Measurements from ENCODE around the gene NUP107. TPM values are rescaled to one million over a fixed set of nuclear protein-coding genes. Genes with fewer than 3 reads are reported as not detected.

NUP107 gene
- total RNA-seq, 1 experiment from 2014 or later: 110 TPM

GRCh38 chr12:68791897-68792481, 105.2 kb downstream of the NUP107 start:
- H3K4me3 Mint-ChIP-seq (ENCODE audit: low read depth, unreplicated experiment): no peak overlapping the region
- CTCF ChIA-PET: interaction anchor here (1.6 kb wide), 1 partner anchor 16 kb away, joined by 6 read pairs; the partner anchor contains the start of gene MDM2
- peaks cover 14% of the 10 kb centered on the region for H3K4me1 Mint-ChIP-seq (ENCODE audit: low read depth, unreplicated experiment)

GRCh38 chr12:68792952-68793351, 106.2 kb downstream of the NUP107 start:
- CTCF ChIA-PET: interaction anchor here (0.6 to 1.6 kb wide), 2 partner anchors 15 to 117 kb away, joined by 3 to 6 read pairs; partner anchors contain the start of gene MDM2
- DNase-seq: peak; percentile 46
- no peaks in the 10 kb centered on the region for H3K36me3 Mint-ChIP-seq (ENCODE audit: insufficient read depth, unreplicated experiment)
- no peaks in the 10 kb centered on the region for H3K27me3 Mint-ChIP-seq (ENCODE audit: unreplicated experiment)
- H3K4me3 Mint-ChIP-seq (ENCODE audit: low read depth, unreplicated experiment): no peak overlapping the region
- H3K9me3 Mint-ChIP-seq (ENCODE audit: low read depth, unreplicated experiment): no peaks in the 10 kb centered on the region
- H3K4me1 Mint-ChIP-seq (ENCODE audit: low read depth, unreplicated experiment): peaks cover 5% of the 10 kb centered on the region
- no peak overlapping the region for H3K27ac Mint-ChIP-seq (ENCODE audit: unreplicated experiment)
- intact Hi-C loops (cut with micrococcal nuclease; ENCODE audit: unreplicated experiment): no loop called here
- no TSS peak for BruUV-seq (replicated peaks)
- no peak for TF ChIP-seq CTCF (IDR thresholded peaks at IDR 0.05; ENCODE audit: unreplicated experiment)

More at GRCh38 chr12:68791897-68792481, 105.2 kb downstream of the NUP107 start:
- no peak for TF ChIP-seq CTCF (IDR thresholded peaks at IDR 0.05; ENCODE audit: unreplicated experiment)
- intact Hi-C loops (cut with micrococcal nuclease; ENCODE audit: unreplicated experiment): no loop called here
- Mint-ChIP-seq H3K27me3 (ENCODE audit: unreplicated experiment) (no peaks in the 10 kb centered on the region), H3K36me3 (ENCODE audit: insufficient read depth, unreplicated experiment) (no peaks in the 10 kb centered on the region), H3K9me3 (ENCODE audit: low read depth, unreplicated experiment) (no peaks in the 10 kb centered on the region), H3K27ac (ENCODE audit: unreplicated experiment) (no peak overlapping the region)
- no TSS peak for BruUV-seq (replicated peaks)
- no peak for DNase-seq

- Mint-ChIP-seq H3K9me3 (ENCODE audit: low read depth, unreplicated experiment) (no peaks in the 10 kb centered on the region), H3K4me3 (ENCODE audit: low read depth, unreplicated experiment) (no peak overlapping the region), H3K36me3 (ENCODE audit: insufficient read depth, unreplicated experiment) (no peaks in the 10 kb centered on the region), H3K27me3 (ENCODE audit: unreplicated experiment) (no peaks in the 10 kb centered on the region), H3K27ac (ENCODE audit: unreplicated experiment) (no peak overlapping the region), H3K4me1 (ENCODE audit: low read depth, unreplicated experiment) (no peaks in the 10 kb centered on the region)
- no peak for TF ChIP-seq CTCF (IDR thresholded peaks at IDR 0.05; ENCODE audit: unreplicated experiment)
- BruUV-seq (replicated peaks): no TSS peak
- intact Hi-C loops (cut with micrococcal nuclease; ENCODE audit: unreplicated experiment): no loop called here
- CTCF ChIA-PET: interaction anchor here (0.6 to 1.6 kb wide), 2 partner anchors 14 to 117 kb away, joined by 3 to 6 read pairs; partner anchors contain the start of gene MDM2
- no peak for DNase-seq
These were observed 106.7 kb downstream of the NUP107 start for GRCh38 chr12:68793436-68793835.

GRCh38 chr12:68793975-68794652, 107.3 kb downstream of the NUP107 start:
- no peaks in the 10 kb centered on the region for H3K9me3 Mint-ChIP-seq (ENCODE audit: low read depth, unreplicated experiment)
- intact Hi-C loops (cut with micrococcal nuclease; ENCODE audit: unreplicated experiment): no loop called here
- no peak for DNase-seq
- CTCF ChIA-PET: interaction anchor here (1.2 kb wide), 1 partner anchor 36 kb away, joined by 5 read pairs; no protein-coding TSS in a partner anchor
- no peak overlapping the region for H3K4me3 Mint-ChIP-seq (ENCODE audit: low read depth, unreplicated experiment)
- no peaks in the 10 kb centered on the region for H3K27me3 Mint-ChIP-seq (ENCODE audit: unreplicated experiment)
- TF ChIP-seq CTCF (IDR thresholded peaks at IDR 0.05; ENCODE audit: unreplicated experiment): no peak
- no TSS peak for BruUV-seq (replicated peaks)
- H3K27ac Mint-ChIP-seq (ENCODE audit: unreplicated experiment): no peak overlapping the region
- H3K4me1 Mint-ChIP-seq (ENCODE audit: low read depth, unreplicated experiment): no peaks in the 10 kb centered on the region
- H3K36me3 Mint-ChIP-seq (ENCODE audit: insufficient read depth, unreplicated experiment): no peaks in the 10 kb centered on the region
